HFF-Myc (cell line): ENCODE measurements around the gene ALX4.

Experiments used
- DNase-seq: peaks from one replicate; pipeline ENCODE4 v3.0.0-alpha.2; 2011; ENCODE audit warnings: low read depth; ENCODE audit errors: extremely low read depth
- H3K4me3 ChIP-seq: replicated peaks from 2 replicates; pipeline ENCODE4 v1.5.1; 2011; ENCODE audit warnings: low read depth, mild to moderate bottlenecking, control low read depth, low read length
- CTCF ChIP-seq: IDR thresholded peaks from 2 replicates; pipeline ENCODE4 v1.5.1; 2012; ENCODE audit warnings: mild to moderate bottlenecking, low read depth, low read length, control low read depth; ENCODE audit errors: missing control alignments

The ALX4 gene

GRCh38 chr11:44329472-44330230 lies 19.7 kb upstream of the ALX4 start:
- no peak for DNase-seq
- no peak for TF ChIP-seq CTCF
- no peak overlapping the region for H3K4me3 ChIP-seq

GRCh38 chr11:44328138-44328660 lies 18.3 kb upstream of the ALX4 start:
- DNase-seq, result no peak
- no peak overlapping the region for H3K4me3 ChIP-seq
- TF ChIP-seq CTCF, result no peak

- H3K4me3 ChIP-seq, result no peak overlapping the region
- TF ChIP-seq CTCF, result no peak
- no peak for DNase-seq
These were observed 17.8 kb upstream of the ALX4 start for GRCh38 chr11:44327730-44328129.

GRCh38 chr11:44326615-44327475 lies 16.9 kb upstream of the ALX4 start:
- peak; percentile 10 for TF ChIP-seq CTCF
- H3K4me3 ChIP-seq, result no peak overlapping the region
- no peak for DNase-seq

GRCh38 chr11:44325698-44326097 lies 15.8 kb upstream of the ALX4 start:
- TF ChIP-seq CTCF, result no peak
- H3K4me3 ChIP-seq, result no peak overlapping the region
- DNase-seq, result no peak

- H3K4me3 ChIP-seq, result no peak overlapping the region
- no peak for DNase-seq
- TF ChIP-seq CTCF, result no peak
These were observed 15.0 kb upstream of the ALX4 start for GRCh38 chr11:44324749-44325525.
